SK-N-SH (cell line): ENCODE measurements around the gene CD22. TPM values are rescaled to one million over a fixed set of nuclear protein-coding genes. Genes with fewer than 3 reads are reported as not detected.

Source experiments
- CTCF ChIA-PET: fragments of 300-600, 350-600 bp; formaldehyde crosslinking; extraction: SDS; loops from one replicate; lab custom pipeline; 2021; lab: Yijun Ruan, JAX
- POLR2A ChIA-PET: fragments of 350-600 bp; sonication (Branson Sonifier 250); formaldehyde crosslinking; extraction: SDS; loops from one replicate; lab custom pipeline; 2020; ENCODE audit warnings: antibody characterized with exemption, inconsistent platforms; lab: Yijun Ruan, JAX
- DNase-seq: peaks from one replicate; pipeline ENCODE4 v3.0.0; 2012
- H2AFZ ChIP-seq: fragments of 200-600 bp; sonication (generic); 2 replicates; pipeline ENCODE4 v1.8.1; 2016; ENCODE audit warnings: antibody characterized with exemption, mild to moderate bottlenecking, low read depth
- H3F3A ChIP-seq: fragments of 200-600 bp; sonication (generic); replicated peaks from 2 replicates; pipeline ENCODE3; 2016; ENCODE audit warnings: antibody characterized with exemption, mild to moderate bottlenecking; ENCODE audit not compliant: insufficient read depth
- H3K27ac ChIP-seq, 2 experiments: fragments of 200-500 bp in 1 of 2; fragments of 200-600 bp in 1 of 2; sonication (Bioruptor generic) in 1 of 2; sonication (generic), shearing (Covaris generic) in 1 of 2; 2 replicates each; pipeline versions ENCODE4 v1.5.1 to v1.6.1; 2014 to 2016; ENCODE audit warnings: low read depth in 2 of 2, inconsistent platforms in 1 of 2, low read length in 1 of 2, mild to moderate bottlenecking in 1 of 2, mixed read lengths in 1 of 2
- H3K27me3 ChIP-seq: fragments of 200-600 bp; sonication (generic), shearing (Covaris generic); 2 replicates; pipeline ENCODE4 v1.6.1; 2016; ENCODE audit warnings: mixed run types; ENCODE audit not compliant: insufficient read depth
- H3K36me3 ChIP-seq, 2 experiments: fragments of 200-500 bp in 1 of 2; fragments of 200-600 bp in 1 of 2; sonication (Bioruptor generic) in 1 of 2; sonication (generic) in 1 of 2; replicated peaks in 1 of 2; 2 replicates each; pipeline versions ENCODE3 to v1.5.1; 2014 to 2016; ENCODE audit warnings: low read length in 1 of 2, mild to moderate bottlenecking in 1 of 2; ENCODE audit not compliant: insufficient read depth in 2 of 2, control insufficient read depth in 1 of 2
- H3K4me1 ChIP-seq, 2 experiments: fragments of 200-500 bp in 1 of 2; fragments of 200-600 bp in 1 of 2; sonication (Bioruptor generic) in 1 of 2; sonication (generic), shearing (Covaris generic) in 1 of 2; 2 replicates each; pipeline versions ENCODE4 v1.5.1 to v1.6.1; 2014 to 2016; ENCODE audit warnings: low read depth in 1 of 2, low read length in 1 of 2, mixed run types in 1 of 2; ENCODE audit not compliant: insufficient read depth in 2 of 2, control insufficient read depth in 1 of 2
- H3K4me2 ChIP-seq: fragments of 200-600 bp; sonication (generic), shearing (Covaris generic); 2 replicates; pipeline ENCODE4 v1.6.1; 2017; ENCODE audit warnings: mixed run types
- H3K4me3 ChIP-seq, 2 experiments: fragments of 200-500 bp in 1 of 2; fragments of 200-600 bp in 1 of 2; sonication (Bioruptor generic) in 1 of 2; sonication (generic), shearing (Covaris generic) in 1 of 2; 2 replicates each; pipeline versions ENCODE4 v1.5.1 to v1.8.1; 2014 to 2016; ENCODE audit warnings: low read depth in 2 of 2, inconsistent platforms in 1 of 2, low read length in 1 of 2, mild to moderate bottlenecking in 1 of 2, mixed read lengths in 1 of 2, moderate library complexity in 1 of 2
- H3K79me2 ChIP-seq: fragments of 200-600 bp; sonication (generic); 2 replicates; pipeline ENCODE4 v1.8.1; 2017; ENCODE audit warnings: mild to moderate bottlenecking; ENCODE audit not compliant: insufficient read depth
- H3K9ac ChIP-seq: fragments of 200-600 bp; sonication (generic); 2 replicates; pipeline ENCODE4 v1.6.1; 2017; ENCODE audit warnings: mixed run types
- H3K9me2 ChIP-seq: fragments of 200-600 bp; sonication (generic); 2 replicates; pipeline ENCODE4 v1.6.1; 2017; ENCODE audit warnings: mixed run types
- H3K9me3 ChIP-seq: fragments of 200-600 bp; sonication (generic); 2 replicates; pipeline ENCODE4 v1.6.1; 2017; ENCODE audit warnings: mixed run types, mild to moderate bottlenecking, moderate library complexity
- H4K20me1 ChIP-seq: fragments of 200-600 bp; sonication (generic); 2 replicates; pipeline ENCODE4 v1.6.1; 2017; ENCODE audit warnings: mild to moderate bottlenecking, mixed run types; ENCODE audit not compliant: insufficient read depth
- CHD2 ChIP-seq: fragments of 150-350 bp; IDR thresholded peaks from 2 replicates; pipeline ENCODE4 v1.6.1; 2018; ENCODE audit warnings: low read length; ENCODE audit not compliant: partially characterized antibody
- CTCF ChIP-seq: fragments of 200-600 bp; sonication (generic); IDR thresholded peaks from 2 replicates; pipeline ENCODE4 v1.6.1; 2017; ENCODE audit warnings: antibody characterized with exemption, mild to moderate bottlenecking, moderate library complexity
- EP300 ChIP-seq, 2 experiments: IDR thresholded peaks; 2 replicates each; pipeline versions ENCODE4 v1.4.0 to v1.6.1; 2012; ENCODE audit warnings: borderline replicate concordance in 1 of 2, low read depth in 1 of 2, low read length in 1 of 2
- EZH2phosphoT487 ChIP-seq: fragments of 200-600 bp; sonication (generic); IDR thresholded peaks from 2 replicates; pipeline ENCODE4 v1.6.1; 2017; ENCODE audit warnings: low read depth, mixed run types, mild to moderate bottlenecking, antibody characterized with exemption, moderate library complexity, borderline replicate concordance
- FOSL2 ChIP-seq: IDR thresholded peaks from 2 replicates; pipeline ENCODE4 v1.4.0; 2012; ENCODE audit warnings: low read depth, mild to moderate bottlenecking, moderate library complexity, borderline replicate concordance
- FOXJ3 ChIP-seq: sonication (generic); formaldehyde crosslinking; IDR thresholded peaks from 2 replicates; pipeline ENCODE4 v1.5.1; 2020; ENCODE audit warnings: mild to moderate bottlenecking, missing genetic modification reagents
- FOXM1 ChIP-seq: IDR thresholded peaks from 2 replicates; pipeline ENCODE4 v1.4.0; 2012; ENCODE audit warnings: low read depth, mild to moderate bottlenecking
- IRF3 ChIP-seq: fragments of 150-350 bp; IDR thresholded peaks from 2 replicates; pipeline ENCODE4 v1.6.1; 2016; ENCODE audit warnings: mild to moderate bottlenecking, low read depth, low read length
- MEF2A ChIP-seq: IDR thresholded peaks from 2 replicates; pipeline ENCODE4 v1.4.0; 2012; ENCODE audit warnings: low read depth, borderline replicate concordance
- MXI1 ChIP-seq: IDR thresholded peaks from 2 replicates; pipeline ENCODE4 v1.6.1; 2012; ENCODE audit warnings: mild to moderate bottlenecking, low read depth, low read length, improper control_type of control experiment
- NFIC ChIP-seq: IDR thresholded peaks from 2 replicates; pipeline ENCODE4 v1.4.0; 2012; ENCODE audit warnings: borderline replicate concordance
- NRF1 ChIP-seq: IDR thresholded peaks from 2 replicates; pipeline ENCODE4 v1.6.1; 2012; ENCODE audit warnings: low read depth, mild to moderate bottlenecking, low read length
- PBX3 ChIP-seq: IDR thresholded peaks from 2 replicates; pipeline ENCODE4; 2012
- RAD21 ChIP-seq: IDR thresholded peaks from 2 replicates; pipeline ENCODE4 v1.6.1; 2012; ENCODE audit warnings: mild to moderate bottlenecking, low read length
- RCOR1 ChIP-seq: fragments of 150-350 bp; IDR thresholded peaks from 2 replicates; pipeline ENCODE4 v1.6.1; 2017; ENCODE audit warnings: antibody characterized with exemption, low read length
- RFX5 ChIP-seq: IDR thresholded peaks from 2 replicates; pipeline ENCODE4 v1.6.1; 2012; ENCODE audit warnings: mild to moderate bottlenecking, improper control_type of control experiment, low read length
- RXRA ChIP-seq: IDR thresholded peaks from 2 replicates; pipeline ENCODE4 v1.4.0; 2012; ENCODE audit warnings: low read depth, mild to moderate bottlenecking, borderline replicate concordance
- SIN3A ChIP-seq: IDR thresholded peaks from 2 replicates; pipeline ENCODE4 v1.6.1; 2012; ENCODE audit warnings: low read depth, mild to moderate bottlenecking, low read length, moderate library complexity, borderline replicate concordance
- SMC3 ChIP-seq: IDR thresholded peaks from 2 replicates; pipeline ENCODE4 v1.6.1; 2012; ENCODE audit warnings: low read depth, low read length, improper control_type of control experiment
- TCF12 ChIP-seq: IDR thresholded peaks from 2 replicates; pipeline ENCODE4 v1.4.0; 2012
- TEAD4 ChIP-seq: IDR thresholded peaks from 2 replicates; pipeline ENCODE4 v1.4.0; 2012; ENCODE audit warnings: mild to moderate bottlenecking, borderline replicate concordance; ENCODE audit not compliant: insufficient read depth
- USF1 ChIP-seq: IDR thresholded peaks from 2 replicates; pipeline ENCODE4 v1.4.0; 2012; ENCODE audit warnings: low read depth, borderline replicate concordance
- YY1 ChIP-seq: IDR thresholded peaks from 2 replicates; pipeline ENCODE4 v1.4.0; 2012; ENCODE audit warnings: low read depth, mild to moderate bottlenecking
- ZBTB33 ChIP-seq: IDR thresholded peaks from 2 replicates; pipeline ENCODE4 v1.4.0; 2012; ENCODE audit warnings: low read depth, borderline replicate concordance
- WGBS: methylation state at CpG from one replicate; pipeline ENCODE4 v1.1.6; 2017; ENCODE audit warnings: low lambda C conversion rate; 5-methylcytosine and 5-hydroxymethylcytosine counted together
- polyA plus RNA-seq, 3 experiments: library from polyadenylated mRNA; depleted of rRNA; stranded (reverse); fragments of >200 nt; gene quantifications; 2 replicates each; pipeline ENCODE4 v1.2.3, GENCODE V29; 2012

The CD22 gene
- polyA plus RNA-seq, 1 of the 3 experiments (the other 2 are of a cell fraction), result 0.18 TPM

GRCh38 chr19:35297922-35298321, 31.1 kb upstream of the CD22 start:
- H3K79me2 ChIP-seq, result no peaks in the 10 kb centered on the region
- no peak for DNase-seq
- TF ChIP-seq EP300 (IDR thresholded peaks at IDR 0.05; ENCODE audit: borderline replicate concordance in 1 of 2, low read depth in 1 of 2, low read length in 1 of 2) (no peak), CTCF (no peak), YY1 (no peak), IRF3 (no peak), CHD2 (no peak), SIN3A (no peak), SMC3 (no peak), RAD21 (no peak), RXRA (no peak), FOSL2 (no peak), NFIC (no peak), USF1 (no peak), MEF2A (no peak), MXI1 (no peak), NRF1 (no peak)
- TF ChIP-seq, all 33 proteins: peak for 0
- H3K4me3 ChIP-seq, result no peak overlapping the region
- no peaks in the 10 kb centered on the region for H3K4me1 ChIP-seq
- no peak overlapping the region for H3K27ac ChIP-seq
- H3K9me2 ChIP-seq, result no peaks in the 10 kb centered on the region
- H4K20me1 ChIP-seq, result no peaks in the 10 kb centered on the region
- ChIA-PET CTCF (no interaction called here), POLR2A (no interaction called here)
- H3F3A ChIP-seq, result no peaks in the 10 kb centered on the region
- 78% methylated on average over 2 of the region's 2 CpGs for WGBS
- no peaks in the 10 kb centered on the region for H3K36me3 ChIP-seq
- no peak overlapping the region for H3K9ac ChIP-seq
- H3K9me3 ChIP-seq, result no peaks in the 10 kb centered on the region
- peaks cover 60% of the 10 kb centered on the region for H3K27me3 ChIP-seq
- no peak overlapping the region for H2AFZ ChIP-seq
- no peak overlapping the region for H3K4me2 ChIP-seq

GRCh38 chr19:35298561-35298972, 30.4 kb upstream of the CD22 start:
- DNase-seq, result no peak
- Histone ChIP-seq H3K27ac (no peak overlapping the region), H3K79me2 (no peaks in the 10 kb centered on the region), H2AFZ (no peak overlapping the region), H3K27me3 (peaks cover 60% of the 10 kb centered on the region), H3K9me2 (no peaks in the 10 kb centered on the region), H3K9ac (no peak overlapping the region), H3K4me1 (no peaks in the 10 kb centered on the region), H3F3A (no peaks in the 10 kb centered on the region), H3K4me2 (no peak overlapping the region), H3K4me3 (no peak overlapping the region), H3K9me3 (no peaks in the 10 kb centered on the region), H4K20me1 (no peaks in the 10 kb centered on the region), H3K36me3 (no peaks in the 10 kb centered on the region)
- 90% methylated on average over 5 of the region's 5 CpGs for whole genome bisulfite sequencing
- TF ChIP-seq TCF12 (no peak), NRF1 (no peak), PBX3 (no peak), RXRA (no peak), RCOR1 (no peak), FOXM1 (no peak), MXI1 (no peak), TEAD4 (no peak), ZBTB33 (no peak), FOSL2 (no peak), EZH2phosphoT487 (no peak), FOXJ3 (CRISPR knock-in tag) (no peak), RFX5 (no peak)
- CTCF ChIA-PET, result no interaction called here
- POLR2A ChIA-PET, result no interaction called here
